Caco-2 (cell line): ENCODE data around the gene TSHZ2. TPM values are rescaled to one million over a fixed set of nuclear protein-coding genes. Genes with fewer than 3 reads are reported as not detected.

Experiments
- BruUV-seq: library from RNA; stranded (reverse); fragments of 400-500 nt; replicated peaks from 2 replicates; lab custom pipeline; 2021; lab: Mats Ljungman, UMichigan
- CTCF ChIA-PET: fragments of 300-600 bp; sonication (Branson Sonifier 250); formaldehyde crosslinking; loops from one replicate; lab custom pipeline; 2022; ENCODE audit warnings: antibody characterized with exemption; lab: Charles Lee
- POLR2A ChIA-PET: fragments of 300-600 bp; sonication (Branson Sonifier 250); formaldehyde crosslinking; loops from one replicate; lab custom pipeline; 2022; ENCODE audit warnings: antibody characterized with exemption; lab: Charles Lee
- DNase-seq, 2 experiments: peaks; one replicate each; pipeline versions ENCODE4 v3.0.0 to v3.0.0-alpha.2; 2020 to 2022
- H3K27me3 ChIP-seq: replicated peaks from 2 replicates; pipeline ENCODE4 v1.6.0; 2011; ENCODE audit warnings: low read length; ENCODE audit not compliant: control insufficient read depth, insufficient read depth
- H3K36me3 ChIP-seq: 2 replicates; pipeline ENCODE4 v1.5.1; 2011; ENCODE audit warnings: low read length; ENCODE audit not compliant: control insufficient read depth, insufficient read depth
- H3K4me1 ChIP-seq: fragments of 250-450 bp; sonication (Bioruptor Pico); 2 replicates; pipeline ENCODE4 v1.5.1; 2020; ENCODE audit warnings: mild to moderate bottlenecking
- H3K4me3 ChIP-seq: 2 replicates; pipeline ENCODE4 v1.5.1; 2011; ENCODE audit warnings: low read depth, mild to moderate bottlenecking, control low read depth, low read length
- H3K9me3 ChIP-seq: fragments of 250-450 bp; sonication (Bioruptor Pico); 2 replicates; pipeline ENCODE4 v1.5.1; 2020; ENCODE audit warnings: mild to moderate bottlenecking, moderate library complexity
- H3K27ac Mint-ChIP-seq: one replicate; pipeline ENCODE4 v1.8.0; 2022; ENCODE audit warnings: mixed read lengths; ENCODE audit not compliant: unreplicated experiment
- H3K27me3 Mint-ChIP-seq: one replicate; pipeline ENCODE4 v1.8.0; 2022; ENCODE audit warnings: mixed read lengths; ENCODE audit not compliant: insufficient read depth, unreplicated experiment
- H3K36me3 Mint-ChIP-seq: one replicate; pipeline ENCODE4 v1.8.0; 2022; ENCODE audit warnings: mild to moderate bottlenecking, mixed read lengths; ENCODE audit not compliant: insufficient read depth, unreplicated experiment
- H3K4me1 Mint-ChIP-seq: one replicate; pipeline ENCODE4 v1.8.0; 2022; ENCODE audit warnings: low read depth, mixed read lengths; ENCODE audit not compliant: unreplicated experiment
- H3K4me3 Mint-ChIP-seq: one replicate; pipeline ENCODE4 v1.8.0; 2022; ENCODE audit warnings: mild to moderate bottlenecking, moderate library complexity, mixed read lengths; ENCODE audit not compliant: unreplicated experiment
- H3K9me3 Mint-ChIP-seq: one replicate; pipeline ENCODE4 v1.8.0; 2022; ENCODE audit warnings: mixed read lengths; ENCODE audit not compliant: unreplicated experiment
- CTCF ChIP-seq, 2 experiments: fragments of 200-600 bp in 1 of 2; IDR thresholded peaks; 1 replicate in 1 of 2; 2 replicates in 1 of 2; pipeline versions ENCODE4 v1.5.1 to v1.8.0; 2011 to 2022; ENCODE audit warnings: antibody characterized with exemption in 1 of 2, control low read depth in 1 of 2, inconsistent platforms in 1 of 2, low read depth in 1 of 2, low read length in 1 of 2, mild to moderate bottlenecking in 1 of 2, moderate library complexity in 1 of 2; ENCODE audit not compliant: insufficient read depth in 1 of 2, severe bottlenecking in 1 of 2, unreplicated experiment in 1 of 2
- intact Hi-C: fragments of 100-400 bp; cut with micrococcal nuclease; formaldehyde crosslinking; loops from one replicate; pipeline ENCODE4 v1.10.0; 2022; ENCODE audit not compliant: unreplicated experiment
- total RNA-seq: library from RNA; stranded (reverse); gene quantifications from 2 replicates; pipeline ENCODE4 v1.2.3, GENCODE V29; 2022

TSHZ2 gene
- total RNA-seq, 1 experiment from 2014 or later = 0.07 TPM

GRCh38 chr20:53127027-53127426, 154.9 kb downstream of the TSHZ2 start:
- Mint-ChIP-seq H3K27me3 (peaks cover 15% of the 10 kb centered on the region), H3K36me3 (no peaks in the 10 kb centered on the region), H3K4me1 (no peaks in the 10 kb centered on the region), H3K9me3 (no peaks in the 10 kb centered on the region), H3K4me3 (no peak overlapping the region), H3K27ac (no peak overlapping the region)
- DNase-seq = no peak
- CTCF ChIA-PET = no interaction called here
- Histone ChIP-seq H3K36me3 (no peaks in the 10 kb centered on the region), H3K27me3 (no peaks in the 10 kb centered on the region), H3K4me1 (no peaks in the 10 kb centered on the region), H3K9me3 (no peaks in the 10 kb centered on the region), H3K4me3 (no peak overlapping the region)
- no peak for TF ChIP-seq CTCF (IDR thresholded peaks at IDR 0.05; ENCODE audit: insufficient read depth in 1 of 2, low read depth in 1 of 2, low read length in 1 of 2, severe bottlenecking in 1 of 2, unreplicated experiment in 1 of 2)
- BruUV-seq = no TSS peak
- POLR2A ChIA-PET = no interaction called here
- intact Hi-C loops = no loop called here

GRCh38 chr20:53128004-53128403, 155.8 kb downstream of the TSHZ2 start:
- no peak for TF ChIP-seq CTCF (IDR thresholded peaks at IDR 0.05; ENCODE audit: insufficient read depth in 1 of 2, low read depth in 1 of 2, low read length in 1 of 2, severe bottlenecking in 1 of 2, unreplicated experiment in 1 of 2)
- H3K4me3 Mint-ChIP-seq = no peak overlapping the region
- intact Hi-C loops = no loop called here
- Histone ChIP-seq H3K9me3 (no peaks in the 10 kb centered on the region), H3K27me3 (no peaks in the 10 kb centered on the region), H3K4me3 (no peak overlapping the region), H3K4me1 (no peaks in the 10 kb centered on the region), H3K36me3 (no peaks in the 10 kb centered on the region)
- ChIA-PET POLR2A (no interaction called here), CTCF (no interaction called here)
- H3K27me3 Mint-ChIP-seq = peaks cover 19% of the 10 kb centered on the region
- no peak for DNase-seq
- H3K36me3 Mint-ChIP-seq = no peaks in the 10 kb centered on the region
- no peaks in the 10 kb centered on the region for H3K4me1 Mint-ChIP-seq
- no peak overlapping the region for H3K27ac Mint-ChIP-seq
- no TSS peak for BruUV-seq
- H3K9me3 Mint-ChIP-seq = no peaks in the 10 kb centered on the region

- H3K4me1 ChIP-seq = no peaks in the 10 kb centered on the region
- no peak for TF ChIP-seq CTCF (IDR thresholded peaks at IDR 0.05; ENCODE audit: insufficient read depth in 1 of 2, low read depth in 1 of 2, low read length in 1 of 2, severe bottlenecking in 1 of 2, unreplicated experiment in 1 of 2)
- Mint-ChIP-seq H3K27me3 (peaks cover 14% of the 10 kb centered on the region), H3K27ac (no peak overlapping the region), H3K9me3 (no peaks in the 10 kb centered on the region), H3K36me3 (no peaks in the 10 kb centered on the region), H3K4me1 (no peaks in the 10 kb centered on the region), H3K4me3 (no peak overlapping the region)
- CTCF ChIA-PET = no interaction called here
- no TSS peak for BruUV-seq
- no peak overlapping the region for H3K4me3 ChIP-seq
- H3K36me3 ChIP-seq = no peaks in the 10 kb centered on the region
- no peaks in the 10 kb centered on the region for H3K27me3 ChIP-seq
- POLR2A ChIA-PET = no interaction called here
- H3K9me3 ChIP-seq = no peaks in the 10 kb centered on the region
- intact Hi-C loops = no loop called here
- DNase-seq = no peak
These were observed 157.4 kb downstream of the TSHZ2 start for GRCh38 chr20:53129563-53129962.
